Measurements from ENCODE around the gene IQGAP3. TPM values are rescaled to one million over a fixed set of nuclear protein-coding genes. Genes with fewer than 3 reads are reported as not detected.
A peak's percentile ranks its signal among the peaks of the same experiment; 100 is the strongest.

IQGAP3 gene
- total RNA-seq, 2 donors from 2014 or later = 0.52 TPM; not detected in 1

DNA sequence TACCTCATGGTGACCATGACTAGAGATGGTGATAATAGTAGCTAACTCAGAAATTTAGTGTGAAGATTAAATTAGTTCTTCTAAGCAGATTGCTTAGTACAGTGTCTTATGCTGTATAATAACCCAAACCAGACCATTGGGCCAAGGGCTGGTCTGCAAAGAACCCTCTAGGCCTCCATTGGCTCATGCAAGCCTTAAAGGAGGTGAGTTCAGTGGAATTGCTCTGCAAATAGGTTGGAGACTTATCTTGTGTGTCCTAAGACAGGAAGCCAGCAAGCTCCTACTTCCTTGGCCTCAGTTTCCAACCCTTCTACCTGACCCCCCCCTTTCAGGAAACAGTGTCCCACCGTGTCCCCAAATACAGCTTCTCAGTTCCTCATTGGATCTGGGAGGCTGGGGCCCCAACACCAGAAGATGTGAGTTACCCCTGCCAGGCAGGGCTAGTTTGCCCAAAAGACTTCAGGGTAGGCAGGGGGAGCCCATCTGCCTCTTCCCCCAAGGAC lies 69.9 kb downstream of the IQGAP3 start:
- intact Hi-C loops (cut with DNase I) = no loop called here
- Histone ChIP-seq H3K36me3 (replicated peaks in 1 of 2; ENCODE audit: insufficient read depth in 1 of 2, low read depth in 2 of 2) (no peaks in the 10 kb centered on the region), H3K27ac (peak overlapping the region; percentile 99 to 100 (median 100)), H3K4me1 (peaks cover 65% of the 10 kb centered on the region), H3K27me3 (no peaks in the 10 kb centered on the region), H3K9me3 (no peaks in the 10 kb centered on the region), H3K4me3 (no peak overlapping the region)
- DNase-seq (no peak), ATAC-seq (no peak)
- TF ChIP-seq, protein P1, sequence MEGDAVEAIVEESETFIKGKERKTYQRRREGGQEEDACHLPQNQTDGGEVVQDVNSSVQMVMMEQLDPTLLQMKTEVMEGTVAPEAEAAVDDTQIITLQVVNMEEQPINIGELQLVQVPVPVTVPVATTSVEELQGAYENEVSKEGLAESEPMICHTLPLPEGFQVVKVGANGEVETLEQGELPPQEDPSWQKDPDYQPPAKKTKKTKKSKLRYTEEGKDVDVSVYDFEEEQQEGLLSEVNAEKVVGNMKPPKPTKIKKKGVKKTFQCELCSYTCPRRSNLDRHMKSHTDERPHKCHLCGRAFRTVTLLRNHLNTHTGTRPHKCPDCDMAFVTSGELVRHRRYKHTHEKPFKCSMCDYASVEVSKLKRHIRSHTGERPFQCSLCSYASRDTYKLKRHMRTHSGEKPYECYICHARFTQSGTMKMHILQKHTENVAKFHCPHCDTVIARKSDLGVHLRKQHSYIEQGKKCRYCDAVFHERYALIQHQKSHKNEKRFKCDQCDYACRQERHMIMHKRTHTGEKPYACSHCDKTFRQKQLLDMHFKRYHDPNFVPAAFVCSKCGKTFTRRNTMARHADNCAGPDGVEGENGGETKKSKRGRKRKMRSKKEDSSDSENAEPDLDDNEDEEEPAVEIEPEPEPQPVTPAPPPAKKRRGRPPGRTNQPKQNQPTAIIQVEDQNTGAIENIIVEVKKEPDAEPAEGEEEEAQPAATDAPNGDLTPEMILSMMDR (IDR thresholded peaks at IDR 0.05) = no peak
- peak in 1 of 3 donors; percentile 28 for TF ChIP-seq POLR2A (IDR thresholded peaks at IDR 0.05)
- WGBS, 2 donors = 44 to 75% methylated on average over 1 of the region's 1 CpG

DNA sequence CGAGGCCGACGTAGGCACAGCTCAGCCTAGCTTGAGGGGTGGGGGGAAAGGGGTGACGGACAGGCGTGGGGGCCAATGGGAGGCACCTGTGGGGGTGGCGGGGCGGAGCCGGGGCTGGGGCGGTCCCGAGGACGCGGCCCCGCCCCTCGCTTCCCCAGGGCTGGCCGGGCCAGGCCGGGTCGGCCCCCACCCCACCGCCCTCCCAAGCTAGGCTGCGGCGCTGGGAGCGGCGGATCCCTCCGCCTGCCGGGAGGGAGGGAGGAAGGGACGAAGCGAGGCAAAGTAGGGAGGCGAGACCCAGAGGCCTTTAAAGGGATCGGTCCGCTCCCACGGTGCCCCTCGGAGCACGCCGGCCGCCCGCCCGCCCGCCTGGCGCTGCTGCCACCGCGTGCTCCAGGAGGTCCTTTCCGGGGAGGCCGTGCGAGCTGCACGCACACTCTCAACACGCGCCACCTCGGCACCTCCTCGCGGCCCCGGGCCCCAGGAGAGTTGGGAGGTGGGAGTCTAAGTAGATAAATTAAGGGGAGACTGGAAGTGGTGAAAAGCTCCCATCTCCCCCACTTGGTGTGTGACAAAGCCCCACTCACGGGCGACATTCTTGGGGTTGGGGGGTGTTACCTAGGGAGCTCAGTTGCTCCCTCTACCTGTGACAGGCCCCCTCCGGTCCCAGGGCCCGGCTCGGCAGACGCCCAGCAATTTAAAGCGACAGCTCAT lies 71.4 kb downstream of the IQGAP3 start:
- Histone ChIP-seq H3K4me1 (peaks cover 76% of the 10 kb centered on the region), H3K4me3 (peak overlapping the region in 1 of 2 donors; percentile 91), H3K9me3 (no peaks in the 10 kb centered on the region), H3K27ac (peak overlapping the region; percentile 99 to 100 (median 100)), H3K36me3 (replicated peaks in 1 of 2; ENCODE audit: insufficient read depth in 1 of 2, low read depth in 2 of 2) (no peaks in the 10 kb centered on the region), H3K27me3 (no peaks in the 10 kb centered on the region)
- ATAC-seq (peak; percentile 81), DNase-seq (peak; percentile 94 to 96 (median 94))
- intact Hi-C loops (cut with DNase I) = no loop called here
- TF ChIP-seq POLR2A (IDR thresholded peaks at IDR 0.05) = peak; percentile 94 to 97 (median 96)
- TF ChIP-seq, protein P1 (IDR thresholded peaks at IDR 0.05) = peak; percentile 33 to 68 (median 67)
- WGBS, 2 donors = 0 to 1% methylated on average over 16 to 30 of the region's 57 CpGs

DNA sequence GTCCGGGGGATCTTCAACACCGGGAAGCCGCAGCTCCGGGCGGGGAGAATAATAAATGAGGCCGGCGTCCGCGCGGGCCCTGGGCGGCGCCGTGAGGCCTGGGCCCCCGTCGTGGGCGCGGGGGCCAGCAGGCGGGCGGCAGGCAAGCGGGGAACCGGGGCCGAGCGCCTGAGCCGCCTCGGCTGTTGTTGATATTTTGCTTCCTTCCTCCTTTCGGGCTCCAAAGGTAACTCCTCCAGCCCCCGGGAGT lies 71.9 kb downstream of the IQGAP3 start, which contains the start of gene MEF2D:
Gene MEF2D (minus strand): TSS at position 233 of the 250 bp plus-strand sequence. CDS start 17,483 bp downstream, outside the sequence.
- ATAC-seq (no peak), DNase-seq (no peak)
- H3K4me3 ChIP-seq = peak within 1 kb of the TSS; percentile 81 to 91
- no peaks in the 10 kb centered on the region for H3K27me3 ChIP-seq
- no peaks in the 10 kb centered on the region for H3K36me3 ChIP-seq (replicated peaks in 1 of 2; ENCODE audit: insufficient read depth in 1 of 2, low read depth in 2 of 2)
- intact Hi-C loops (cut with DNase I) = no loop called here
- peak in 1 of 3 donors; percentile 56 for TF ChIP-seq POLR2A (IDR thresholded peaks at IDR 0.05)
- TF ChIP-seq, protein P1 (IDR thresholded peaks at IDR 0.05) = peak in 1 of 7 experiments; percentile 1
- H3K4me1 ChIP-seq = peaks cover 76% of the 10 kb centered on the region
- WGBS, 2 donors = 0% methylated on average over 1 to 26 of the region's 27 CpGs
- no peaks in the 10 kb centered on the region for H3K9me3 ChIP-seq
- peak within 1 kb of the TSS; percentile 99 to 100 (median 100) for H3K27ac ChIP-seq

DNA sequence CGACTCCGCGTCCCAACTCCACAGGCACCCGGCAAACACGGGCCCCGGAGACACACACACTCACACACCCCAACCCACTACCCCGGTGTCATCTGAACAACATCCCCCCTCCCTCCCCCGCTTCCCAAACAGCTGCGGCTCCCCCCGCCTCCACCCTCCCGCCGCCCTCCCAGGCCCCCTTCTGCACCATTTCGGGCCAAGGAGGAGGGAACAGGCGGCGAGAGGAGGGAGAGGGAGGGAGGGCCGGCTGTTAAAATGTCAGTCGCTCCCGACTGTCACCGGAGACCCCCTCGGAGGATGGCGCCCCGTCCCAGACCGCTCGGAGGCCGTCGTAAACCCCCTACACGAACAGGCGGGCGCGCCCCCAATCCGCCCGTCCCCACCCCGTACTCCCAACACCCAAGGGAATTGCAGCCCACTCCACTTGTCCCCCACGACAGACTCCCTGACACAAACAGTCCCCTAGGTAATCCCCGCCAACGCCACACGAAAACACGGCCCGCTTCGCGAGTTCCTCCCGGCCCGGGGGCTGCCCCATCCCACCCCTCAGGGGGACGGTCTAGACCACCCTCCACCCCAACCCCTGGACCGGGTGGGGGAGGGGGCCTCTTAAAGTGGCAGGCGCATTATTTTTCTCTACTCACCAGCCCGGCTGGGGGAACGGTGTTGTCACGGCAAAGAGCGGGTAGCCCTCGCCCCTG lies 72.4 kb downstream of the IQGAP3 start:
- peak; percentile 0 for ATAC-seq
- intact Hi-C loops (cut with DNase I) = no loop called here
- H3K9me3 ChIP-seq = no peaks in the 10 kb centered on the region

More for the DNA sequence above, 72.4 kb downstream of the IQGAP3 start:
- no peaks in the 10 kb centered on the region for H3K36me3 ChIP-seq (replicated peaks in 1 of 2; ENCODE audit: insufficient read depth in 1 of 2, low read depth in 2 of 2)
- peak; percentile 57 to 63 (median 60) for DNase-seq
- peak overlapping the region; percentile 81 to 91 for H3K4me3 ChIP-seq
- peak overlapping the region; percentile 99 to 100 (median 100) for H3K27ac ChIP-seq
- 0% methylated on average over 5 to 47 of the region's 51 CpGs for WGBS, 2 donors
- H3K4me1 ChIP-seq = peaks cover 79% of the 10 kb centered on the region
- no peaks in the 10 kb centered on the region for H3K27me3 ChIP-seq
- TF ChIP-seq, protein P1 (IDR thresholded peaks at IDR 0.05) = no peak
- TF ChIP-seq POLR2A (IDR thresholded peaks at IDR 0.05) = no peak

Data from body of pancreas (tissue), 4 donors.